GM21515 (cell line): ENCODE measurements around the gene AQP5.
"Not testable (repeated sequence)": the region's sequence is repeated elsewhere in the genome, so short reads cannot be mapped to it uniquely, and the experiment has no call there.

Experiments used
- ATAC-seq: cut with Tn5 transposase; IDR thresholded peaks from one replicate; pipeline ENCODE4 v1.9.1; 2021; ENCODE audit not compliant: unreplicated experiment

Gene AQP5

GRCh38 chr12:49979016-49979586 is 17.4 kb downstream of the AQP5 start:
- ATAC-seq = no peak

- no peak for ATAC-seq
Measured at GRCh38 chr12:49979791-49980190, 18.1 kb downstream of the AQP5 start.

- no peak for ATAC-seq
Measured at GRCh38 chr12:49980501-49981349, 19.1 kb downstream of the AQP5 start.

GRCh38 chr12:49982246-49983087 is 20.8 kb downstream of the AQP5 start:
- ATAC-seq = no peak

GRCh38 chr12:49983892-49984291 is 22.2 kb downstream of the AQP5 start:
- no peak for ATAC-seq

GRCh38 chr12:49984476-49985359 is 23.0 kb downstream of the AQP5 start:
- no peak for ATAC-seq

- no peak for ATAC-seq
Measured at GRCh38 chr12:49985981-49986380, 24.3 kb downstream of the AQP5 start.

GRCh38 chr12:49986476-49986875 is 24.8 kb downstream of the AQP5 start:
- not testable (repeated sequence) for ATAC-seq

- no peak for ATAC-seq
Measured at GRCh38 chr12:49987625-49988303, 26.1 kb downstream of the AQP5 start.

GRCh38 chr12:49989400-49989799 is 27.7 kb downstream of the AQP5 start:
- not testable (repeated sequence) for ATAC-seq

GRCh38 chr12:49990273-49990672 is 28.6 kb downstream of the AQP5 start:
- no peak for ATAC-seq

- no peak for ATAC-seq
Measured at GRCh38 chr12:49998453-49998852, 36.8 kb downstream of the AQP5 start.

- no peak for ATAC-seq
Measured at GRCh38 chr12:50003595-50003994, 41.9 kb downstream of the AQP5 start.

GRCh38 chr12:50004696-50005095 is 43.0 kb downstream of the AQP5 start:
- ATAC-seq = no peak

- ATAC-seq = no peak
Measured at GRCh38 chr12:50005175-50005574, 43.5 kb downstream of the AQP5 start.

GRCh38 chr12:50006280-50006679 is 44.6 kb downstream of the AQP5 start:
- no peak for ATAC-seq

GRCh38 chr12:50006754-50007442 is 45.2 kb downstream of the AQP5 start:
- ATAC-seq = no peak

GRCh38 chr12:50013361-50014147 is 51.9 kb downstream of the AQP5 start:
- no peak for ATAC-seq

- ATAC-seq = no peak
Measured at GRCh38 chr12:50014342-50014741, 52.7 kb downstream of the AQP5 start.
